OCI-LY7 (cell line): ENCODE data around the gene HAAO. TPM values are rescaled to one million over a fixed set of nuclear protein-coding genes. Genes with fewer than 3 reads are reported as not detected.

Source experiments
- BruUV-seq: library from RNA; stranded (reverse); fragments of 400-500 nt; replicated peaks from 2 replicates; lab custom pipeline; 2021; lab: Mats Ljungman, UMichigan
- CTCF ChIA-PET: fragments of 300-600 bp; sonication (Branson Sonifier 250); formaldehyde crosslinking; loops from one replicate; lab custom pipeline; 2022; ENCODE audit warnings: antibody characterized with exemption; ENCODE audit not compliant: unreplicated experiment; lab: Charles Lee
- POLR2A ChIA-PET: fragments of 300-600 bp; sonication (Branson Sonifier 250); formaldehyde crosslinking; loops from one replicate; lab custom pipeline; 2022; ENCODE audit warnings: antibody characterized with exemption; lab: Charles Lee
- DNase-seq: peaks from one replicate; pipeline ENCODE4 v3.0.0-alpha.2; 2015; ENCODE audit warnings: low spot score
- H2AFZ ChIP-seq: fragments of 200-600 bp; sonication (generic), shearing (Covaris generic); 2 replicates; pipeline ENCODE4 v1.6.1; 2014; ENCODE audit warnings: mild to moderate bottlenecking, antibody characterized with exemption, low read length, moderate library complexity
- H3K27ac ChIP-seq: fragments of 200-600 bp; sonication (generic); 2 replicates; pipeline ENCODE4 v1.5.1; 2014; ENCODE audit warnings: mixed run types, low read depth, mild to moderate bottlenecking, moderate library complexity, low read length, inconsistent platforms; ENCODE audit not compliant: poor library complexity, severe bottlenecking
- H3K36me3 ChIP-seq: fragments of 200-600 bp; sonication (generic); 2 replicates; pipeline ENCODE4 v1.6.1; 2014; ENCODE audit warnings: mild to moderate bottlenecking, antibody characterized with exemption, low read length, moderate library complexity, mixed read lengths; ENCODE audit not compliant: insufficient read depth
- H3K4me1 ChIP-seq: fragments of 200-600 bp; sonication (generic); 2 replicates; pipeline ENCODE4 v1.5.1; 2014; ENCODE audit warnings: mild to moderate bottlenecking, low read length; ENCODE audit not compliant: insufficient read depth, poor library complexity, severe bottlenecking
- H3K4me2 ChIP-seq: fragments of 200-600 bp; sonication (generic); 2 replicates; pipeline ENCODE4 v1.6.1; 2014; ENCODE audit warnings: mild to moderate bottlenecking, low read length
- H3K4me3 ChIP-seq: fragments of 200-600 bp; sonication (generic); 2 replicates; pipeline ENCODE4 v1.5.1; 2014; ENCODE audit warnings: mild to moderate bottlenecking, low read depth, low read length; ENCODE audit not compliant: poor library complexity, severe bottlenecking
- H3K79me2 ChIP-seq: fragments of 200-600 bp; sonication (generic); 2 replicates; pipeline ENCODE4 v1.6.1; 2016; ENCODE audit warnings: low read depth, mild to moderate bottlenecking, low read length, moderate library complexity, mixed read lengths; ENCODE audit not compliant: insufficient read depth
- H3K9me2 ChIP-seq: fragments of 200-600 bp; sonication (generic); 2 replicates; pipeline ENCODE4 v1.6.1; 2016; ENCODE audit warnings: mild to moderate bottlenecking, low read length, mixed read lengths; ENCODE audit not compliant: insufficient read depth
- H3K9me3 ChIP-seq: fragments of 200-600 bp; sonication (generic); 2 replicates; pipeline ENCODE4 v1.6.1; 2014; ENCODE audit warnings: mild to moderate bottlenecking, mixed run types, low read length, mixed read lengths
- H4K20me1 ChIP-seq: fragments of 200-600 bp; sonication (generic); 2 replicates; pipeline ENCODE4 v1.6.1; 2014; ENCODE audit warnings: mild to moderate bottlenecking, antibody characterized with exemption, low read length, moderate library complexity, mixed read lengths; ENCODE audit not compliant: insufficient read depth
- EZH2phosphoT487 ChIP-seq: fragments of 200-600 bp; sonication (generic); IDR thresholded peaks from 2 replicates; pipeline ENCODE4 v1.6.1; 2018; ENCODE audit warnings: low read depth, borderline replicate concordance, mild to moderate bottlenecking, mixed run types, antibody characterized with exemption, low read length, moderate library complexity, mixed read lengths
- intact Hi-C: fragments of 100-400 bp; cut with micrococcal nuclease; formaldehyde crosslinking; loops from one replicate; pipeline ENCODE4 v1.10.0; 2022; ENCODE audit not compliant: unreplicated experiment
- total RNA-seq, 2 experiments: library from RNA; depleted of rRNA in 1 of 2; stranded (reverse); fragments of >200 nt in 1 of 2; shearing (Covaris generic) in 1 of 2; gene quantifications; 2 replicates each; pipeline ENCODE4 v1.2.3, GENCODE V29; 2014 to 2022
- TF ChIP-seq, protein P1 (sequence below): fragments of 200-600 bp; sonication (generic); conservative IDR thresholded peaks from 2 replicates; pipeline ENCODE4 v1.5.1; 2014; ENCODE audit warnings: mild to moderate bottlenecking, antibody characterized with exemption, low read length, moderate library complexity, mixed read lengths

The HAAO gene
- total RNA-seq, 2 experiments from 2014 or later = not detected

GRCh38 chr2:42815726-42816125, 23.3 kb upstream of the HAAO start:
- Histone ChIP-seq H3K27ac (no peak overlapping the region), H3K9me2 (no peaks in the 10 kb centered on the region), H3K4me3 (no peak overlapping the region), H3K4me1 (peaks cover 2% of the 10 kb centered on the region), H3K4me2 (no peak overlapping the region), H3K36me3 (no peaks in the 10 kb centered on the region), H3K9me3 (no peaks in the 10 kb centered on the region), H3K79me2 (no peaks in the 10 kb centered on the region), H4K20me1 (no peaks in the 10 kb centered on the region), H2AFZ (no peak overlapping the region)
- no peak for DNase-seq
- ChIA-PET CTCF (no interaction called here), POLR2A (interaction anchor here (0.6 kb wide), 1 partner anchor 770 kb away, joined by 3 read pairs; no protein-coding TSS in a partner anchor)
- intact Hi-C loops = no loop called here
- no peak for TF ChIP-seq EZH2phosphoT487
- TF ChIP-seq, protein P1, sequence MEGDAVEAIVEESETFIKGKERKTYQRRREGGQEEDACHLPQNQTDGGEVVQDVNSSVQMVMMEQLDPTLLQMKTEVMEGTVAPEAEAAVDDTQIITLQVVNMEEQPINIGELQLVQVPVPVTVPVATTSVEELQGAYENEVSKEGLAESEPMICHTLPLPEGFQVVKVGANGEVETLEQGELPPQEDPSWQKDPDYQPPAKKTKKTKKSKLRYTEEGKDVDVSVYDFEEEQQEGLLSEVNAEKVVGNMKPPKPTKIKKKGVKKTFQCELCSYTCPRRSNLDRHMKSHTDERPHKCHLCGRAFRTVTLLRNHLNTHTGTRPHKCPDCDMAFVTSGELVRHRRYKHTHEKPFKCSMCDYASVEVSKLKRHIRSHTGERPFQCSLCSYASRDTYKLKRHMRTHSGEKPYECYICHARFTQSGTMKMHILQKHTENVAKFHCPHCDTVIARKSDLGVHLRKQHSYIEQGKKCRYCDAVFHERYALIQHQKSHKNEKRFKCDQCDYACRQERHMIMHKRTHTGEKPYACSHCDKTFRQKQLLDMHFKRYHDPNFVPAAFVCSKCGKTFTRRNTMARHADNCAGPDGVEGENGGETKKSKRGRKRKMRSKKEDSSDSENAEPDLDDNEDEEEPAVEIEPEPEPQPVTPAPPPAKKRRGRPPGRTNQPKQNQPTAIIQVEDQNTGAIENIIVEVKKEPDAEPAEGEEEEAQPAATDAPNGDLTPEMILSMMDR = no peak
- no TSS peak for BruUV-seq

GRCh38 chr2:42813763-42814162, 21.4 kb upstream of the HAAO start:
- Histone ChIP-seq H3K4me1 (peaks cover 15% of the 10 kb centered on the region), H4K20me1 (no peaks in the 10 kb centered on the region), H3K9me3 (no peaks in the 10 kb centered on the region), H3K79me2 (no peaks in the 10 kb centered on the region), H3K27ac (no peak overlapping the region), H3K4me3 (no peak overlapping the region), H3K9me2 (no peaks in the 10 kb centered on the region), H3K36me3 (no peaks in the 10 kb centered on the region), H3K4me2 (no peak overlapping the region), H2AFZ (no peak overlapping the region)
- ChIA-PET CTCF (no interaction called here), POLR2A (interaction anchor here (0.6 to 1.0 kb wide), 3 partner anchors 9 to 1373 kb away, joined by 3 read pairs; no protein-coding TSS in a partner anchor)
- TF ChIP-seq, protein P1 = no peak
- no peak for TF ChIP-seq EZH2phosphoT487
- DNase-seq = no peak
- BruUV-seq = no TSS peak
- intact Hi-C loops = no loop called here

DNA sequence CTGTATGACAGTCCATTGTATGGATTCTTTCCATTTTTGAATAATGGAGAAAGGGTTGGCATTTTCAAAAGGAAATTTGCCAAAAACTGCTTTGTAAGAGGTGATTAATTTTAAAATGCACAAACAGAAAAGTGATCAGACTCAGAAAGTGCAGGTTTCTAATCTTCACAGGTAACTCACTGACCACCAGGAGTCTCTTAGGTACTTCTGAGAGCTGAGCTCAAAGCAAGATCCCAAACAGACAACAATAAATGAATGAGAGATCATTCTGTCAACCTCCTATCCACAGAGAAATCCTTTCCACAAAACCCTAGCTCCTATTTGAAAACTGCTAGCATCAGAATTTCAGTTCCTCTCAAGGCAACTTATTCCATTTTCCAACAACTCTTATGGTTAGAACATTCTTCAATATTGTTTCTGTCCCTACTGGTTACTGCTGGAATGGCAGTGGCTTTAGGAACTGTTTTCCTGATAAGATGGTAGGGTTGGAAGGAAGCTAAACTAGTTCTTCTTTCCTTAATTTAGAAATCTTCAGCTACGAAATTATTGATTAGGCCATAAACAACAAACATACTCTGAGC, 20.6 kb upstream of the HAAO start:
- peak; percentile 14 for DNase-seq

More for the DNA sequence above, 20.6 kb upstream of the HAAO start:
- Histone ChIP-seq H3K27ac (no peak overlapping the region), H3K9me3 (no peaks in the 10 kb centered on the region), H2AFZ (no peak overlapping the region), H3K36me3 (no peaks in the 10 kb centered on the region), H3K4me1 (peaks cover 15% of the 10 kb centered on the region), H3K4me3 (no peak overlapping the region), H4K20me1 (no peaks in the 10 kb centered on the region), H3K9me2 (no peaks in the 10 kb centered on the region), H3K4me2 (no peak overlapping the region), H3K79me2 (no peaks in the 10 kb centered on the region)
- intact Hi-C loops = no loop called here
- no TSS peak for BruUV-seq
- CTCF ChIA-PET = no interaction called here
- TF ChIP-seq, protein P1 = peak; percentile 66
- no peak for TF ChIP-seq EZH2phosphoT487
- POLR2A ChIA-PET = interaction anchor here (0.6 to 1.0 kb wide), 3 partner anchors 10 to 1374 kb away, joined by 3 read pairs; no protein-coding TSS in a partner anchor
